Anterior cingulate cortex (tissue), 58 donors: ENCODE results near the gene ZNRD2.

Experiments used
- DNase-seq, 58 donors: peaks; one replicate each; lab custom pipeline; 2025; lab: John Stamatoyannopoulos, UW

ZNRD2 gene

DNA sequence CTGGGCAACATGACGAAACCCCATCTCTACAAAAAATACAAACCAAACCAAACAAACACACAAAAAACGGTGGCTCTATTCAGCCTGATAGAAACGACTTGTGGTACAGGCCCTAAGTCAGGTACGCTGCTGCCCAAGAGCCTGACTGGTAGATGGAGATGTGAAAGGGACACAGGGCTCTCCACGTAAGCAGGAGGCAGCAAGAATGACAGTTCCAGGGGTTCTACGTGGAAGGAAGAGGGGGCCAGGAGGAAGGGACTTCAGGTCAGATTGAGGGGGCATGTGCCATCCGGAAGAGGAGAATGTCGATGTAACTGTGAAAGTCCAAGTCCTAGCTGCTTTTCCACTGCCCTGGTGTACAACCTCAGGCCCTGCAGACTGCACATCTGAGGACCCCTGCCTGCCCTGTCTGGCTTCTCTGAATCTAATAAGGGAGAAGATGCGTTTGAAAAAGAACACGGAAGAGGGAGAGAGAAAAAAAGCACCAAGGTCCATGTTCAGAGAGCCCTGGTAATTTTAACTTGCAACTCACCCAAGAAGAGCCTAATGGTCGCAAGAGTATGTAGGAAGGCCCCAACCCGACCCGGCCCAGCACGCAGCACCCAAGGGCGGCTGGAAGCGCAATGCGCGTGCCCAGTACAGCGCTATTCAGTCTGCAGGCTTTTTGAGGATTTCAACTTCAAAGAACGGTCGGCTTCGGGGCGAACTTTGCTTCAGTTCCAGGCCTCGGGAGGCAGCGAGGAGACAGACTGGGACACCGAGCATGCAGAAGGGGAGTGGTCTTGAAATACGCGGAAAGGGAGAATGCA lies 909 bp upstream of the ZNRD2 start:
- peak in 6 of 58 donors; percentile 66 to 82 (median 76) for DNase-seq

DNA sequence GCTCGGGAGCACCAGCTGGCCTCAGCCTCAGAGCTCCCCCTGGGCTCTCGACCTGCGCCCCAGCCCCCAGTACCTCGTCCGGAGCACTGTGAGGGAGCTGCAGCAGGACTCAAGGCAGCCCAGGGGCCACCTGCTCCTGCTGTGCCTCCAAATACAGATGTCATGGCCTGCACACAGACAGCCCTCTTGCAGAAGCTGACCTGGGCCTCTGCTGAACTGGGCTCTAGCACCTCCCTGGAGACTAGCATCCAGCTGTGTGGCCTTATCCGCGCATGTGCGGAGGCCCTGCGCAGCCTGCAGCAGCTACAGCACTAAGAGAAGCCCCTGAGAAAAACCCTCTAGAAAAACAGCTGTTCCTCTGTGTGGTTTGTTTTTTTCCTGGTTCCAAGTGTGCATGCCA lies 1.1 kb downstream of the ZNRD2 start:
- no peak for DNase-seq

DNA sequence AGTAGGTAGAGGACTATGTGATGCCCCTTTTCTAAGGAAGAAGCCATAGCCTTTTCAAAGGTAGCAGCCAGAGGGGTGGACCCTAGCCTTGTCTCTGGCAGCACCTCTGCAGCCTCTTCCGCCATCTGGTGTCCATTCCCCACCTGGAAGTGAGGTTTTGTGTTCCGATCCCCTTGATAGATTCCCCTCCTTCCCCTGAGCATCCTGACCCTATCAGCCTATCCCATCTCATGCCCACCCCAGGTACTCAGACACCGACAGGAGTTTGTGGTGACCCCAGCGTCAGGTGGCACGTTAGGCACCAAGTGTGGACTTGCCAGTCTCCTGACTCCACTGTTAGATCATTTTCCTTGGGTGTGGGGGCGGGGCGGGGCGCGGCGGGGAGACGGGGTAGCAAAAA lies 1.7 kb downstream of the ZNRD2 start:
- no peak for DNase-seq

GRCh38 chr11:65572356-65573051 lies 2.2 kb downstream of the ZNRD2 start, which contains the start of gene FAM89B:
FAM89B (plus strand) TSS chr11:65572538; CDS start chr11:65572670, 132 bp downstream.
- DNase-seq = peak; percentile 17 to 94 (median 80)

DNA sequence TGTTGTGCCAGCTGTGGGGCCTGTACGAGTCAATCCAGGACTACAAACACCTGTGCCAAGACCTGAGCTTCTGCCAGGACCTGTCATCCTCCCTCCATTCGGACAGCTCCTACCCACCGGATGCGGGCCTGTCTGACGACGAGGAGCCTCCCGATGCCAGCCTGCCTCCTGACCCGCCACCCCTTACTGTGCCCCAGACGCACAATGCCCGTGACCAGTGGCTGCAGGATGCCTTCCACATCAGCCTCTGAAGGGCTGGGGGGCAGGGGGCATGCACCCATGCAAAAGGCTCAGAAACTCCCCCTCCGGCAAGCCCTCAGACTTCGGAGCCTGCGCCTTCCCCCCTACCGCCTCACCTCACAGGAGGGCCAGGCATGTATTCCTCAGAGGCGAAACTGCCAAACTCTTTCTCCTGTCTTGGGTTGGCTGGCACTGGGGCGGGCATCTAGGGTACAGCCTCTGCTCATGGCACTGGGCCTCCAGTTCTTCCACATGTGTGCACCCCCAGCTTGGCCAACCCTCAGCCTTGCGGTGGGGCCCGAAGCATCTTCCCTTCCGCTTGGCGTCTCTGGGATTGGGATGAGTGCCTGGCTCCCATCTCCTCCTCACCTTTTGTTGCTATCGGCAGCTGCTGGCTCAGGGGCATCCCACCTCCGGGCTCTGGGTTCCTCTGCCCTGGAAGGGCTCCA lies 3.3 kb downstream of the ZNRD2 start:
- DNase-seq = peak in 3 of 58 donors; percentile 44 to 51 (median 46)

GRCh38 chr11:65574109-65574810 lies 4.0 kb downstream of the ZNRD2 start:
- peak in 57 of 58 donors; percentile 19 to 87 (median 68) for DNase-seq

- peak in 1 of 58 donors; percentile 37 for DNase-seq
These were observed 4.7 kb downstream of the ZNRD2 start for GRCh38 chr11:65574811-65575567.

- DNase-seq = peak in 1 of 58 donors; percentile 24
These were observed 5.4 kb downstream of the ZNRD2 start, which contains the start of gene EHBP1L1 for GRCh38 chr11:65575568-65576231. EHBP1L1 (plus strand) TSS chr11:65576053; CDS start chr11:65576303, 250 bp downstream.

DNA sequence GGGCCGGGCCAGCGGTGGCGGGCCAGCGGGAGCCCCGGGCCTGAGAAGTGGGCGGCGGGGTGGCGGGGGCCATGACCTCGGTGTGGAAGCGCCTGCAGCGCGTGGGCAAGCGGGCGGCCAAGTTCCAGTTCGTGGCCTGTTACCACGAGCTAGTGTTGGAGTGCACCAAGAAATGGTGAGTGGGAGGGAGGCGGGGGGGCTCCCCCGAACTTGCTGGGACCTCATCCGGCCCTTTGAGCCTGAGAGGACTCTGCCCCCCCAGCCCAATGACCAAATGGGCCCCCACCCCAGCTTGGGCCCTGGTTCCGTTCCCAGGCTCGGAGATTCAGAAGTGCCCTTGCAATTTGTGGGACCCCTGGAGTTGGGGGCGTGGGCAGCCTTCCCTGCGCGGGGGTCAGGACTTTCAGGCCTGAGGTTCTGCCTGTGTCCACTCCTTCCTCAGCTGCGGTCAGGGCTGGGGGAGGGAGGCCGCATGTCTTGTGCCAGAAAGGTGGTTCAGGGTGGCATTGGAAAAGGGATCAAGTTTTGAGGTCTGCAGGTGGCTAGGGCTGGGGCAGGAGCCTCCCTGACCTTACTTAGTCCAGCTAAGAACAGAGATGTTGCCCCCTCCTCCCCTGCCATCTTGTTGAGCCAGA lies 6.1 kb downstream of the ZNRD2 start:
- DNase-seq = no peak

DNA sequence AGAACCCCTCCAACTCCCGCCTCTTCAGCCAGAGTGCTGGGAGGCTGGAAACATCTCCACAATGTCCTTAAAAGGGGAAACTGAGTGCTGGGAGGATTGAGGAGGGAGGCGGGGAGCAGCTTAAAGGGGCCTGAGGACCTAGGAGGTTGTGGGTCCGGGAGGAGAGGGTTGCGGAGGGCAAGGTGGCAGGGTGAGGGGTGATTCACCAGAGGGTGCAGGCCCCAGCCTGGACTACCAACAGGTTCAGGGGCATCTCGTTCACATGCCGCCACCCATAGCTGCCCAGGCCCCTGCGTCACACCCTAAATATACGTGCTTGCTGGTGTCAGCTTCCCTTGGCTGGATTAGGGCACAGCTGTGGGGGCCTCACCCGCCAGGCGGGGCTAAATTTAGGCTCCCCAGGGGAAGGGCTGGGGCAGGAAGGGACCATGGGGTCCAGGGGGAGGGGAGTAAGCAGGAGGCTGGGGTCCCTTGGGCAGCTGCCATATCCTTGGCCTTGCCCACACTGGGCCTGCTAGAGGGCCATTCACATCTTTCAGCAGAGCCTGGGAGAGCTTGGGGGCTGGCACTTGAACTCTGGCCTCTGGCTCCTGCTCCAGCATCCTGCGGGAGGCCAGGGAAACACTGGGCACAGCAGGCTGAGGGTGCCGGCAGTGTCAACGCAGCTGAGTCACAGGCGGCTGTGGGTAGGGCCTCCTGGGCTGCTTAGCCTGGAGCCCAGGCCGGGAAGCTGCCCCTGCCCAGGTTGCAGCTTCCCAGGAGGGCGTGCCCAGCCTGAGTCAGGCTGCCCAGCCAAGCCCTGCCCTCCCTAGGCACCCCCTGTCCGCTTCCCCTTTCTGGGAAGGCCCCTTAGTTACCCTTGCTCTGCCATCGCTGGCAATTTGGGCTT lies 6.8 kb downstream of the ZNRD2 start:
- DNase-seq = peak in 2 of 58 donors; percentile 29 to 44

DNA sequence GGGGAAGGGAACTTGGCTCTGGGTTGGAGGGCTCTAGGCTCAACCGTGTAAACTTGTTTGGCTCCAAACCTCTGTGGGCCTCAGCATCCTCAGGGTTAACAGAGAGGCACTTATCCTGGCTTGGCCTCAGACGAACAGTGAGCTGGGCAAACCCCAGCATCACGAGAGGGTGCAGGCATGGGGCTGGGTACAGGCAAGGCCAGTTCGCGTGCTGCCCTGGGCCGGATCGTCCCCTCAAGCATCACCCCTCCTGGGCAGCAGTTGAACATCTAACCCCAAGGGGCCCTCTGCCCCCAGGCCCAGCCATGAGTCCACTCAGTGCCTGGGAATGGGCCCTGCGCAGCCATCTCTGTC lies 7.5 kb downstream of the ZNRD2 start:
- DNase-seq = no peak

DNA sequence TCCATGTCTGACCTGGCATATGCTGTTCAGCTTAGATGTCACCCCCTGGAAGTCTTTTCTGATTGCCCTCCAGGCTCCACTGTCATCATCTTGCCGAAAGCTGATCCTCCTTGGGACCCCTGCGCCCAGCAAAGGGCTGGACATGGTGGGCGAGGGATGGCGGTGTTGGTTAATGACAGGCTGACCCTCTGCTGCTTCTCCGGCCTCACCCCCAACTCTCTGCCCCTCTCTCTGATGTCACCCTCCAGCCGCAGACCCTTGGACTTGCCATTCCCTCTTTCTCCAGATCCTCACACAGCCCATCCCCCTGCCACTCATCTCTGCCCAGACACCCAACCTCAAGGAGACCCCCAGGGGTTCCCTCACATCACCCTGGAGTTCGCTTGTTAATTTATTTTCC lies 7.9 kb downstream of the ZNRD2 start:
- no peak for DNase-seq

- DNase-seq = no peak
These were observed 8.4 kb downstream of the ZNRD2 start for GRCh38 chr11:65578667-65579066.

GRCh38 chr11:65579291-65579690 lies 9.0 kb downstream of the ZNRD2 start:
- no peak for DNase-seq

DNA sequence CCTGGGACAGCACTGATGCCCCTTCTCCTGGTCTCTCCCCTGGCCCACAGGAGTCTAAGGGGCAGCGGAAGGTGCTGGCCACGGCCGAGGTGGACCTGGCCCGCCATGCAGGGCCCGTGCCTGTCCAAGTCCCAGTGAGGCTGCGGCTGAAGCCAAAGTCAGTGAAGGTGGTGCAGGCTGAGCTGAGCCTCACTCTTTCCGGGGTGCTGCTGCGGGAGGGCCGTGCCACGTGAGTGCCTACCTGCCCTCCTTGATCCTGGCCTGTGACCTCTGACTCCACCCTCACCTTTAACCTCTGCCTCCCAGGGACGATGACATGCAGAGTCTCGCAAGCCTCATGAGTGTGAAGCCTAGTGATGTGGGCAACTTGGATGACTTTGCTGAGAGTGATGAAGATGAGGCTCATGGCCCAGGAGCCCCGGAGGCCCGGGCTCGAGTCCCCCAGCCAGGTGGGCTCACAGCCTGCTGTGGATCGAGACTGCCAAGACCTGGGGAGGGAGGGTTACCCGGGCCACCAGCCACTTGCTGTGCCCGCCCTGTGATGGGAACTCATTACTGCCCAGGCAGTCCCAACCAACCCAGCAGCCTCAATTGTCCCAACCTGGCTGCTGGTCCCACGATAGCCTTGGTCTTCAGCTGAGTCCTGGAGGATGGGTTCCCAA lies 9.9 kb downstream of the ZNRD2 start:
- no peak for DNase-seq

- no peak for DNase-seq
These were observed 10.5 kb downstream of the ZNRD2 start for GRCh38 chr11:65580756-65581155.

DNA sequence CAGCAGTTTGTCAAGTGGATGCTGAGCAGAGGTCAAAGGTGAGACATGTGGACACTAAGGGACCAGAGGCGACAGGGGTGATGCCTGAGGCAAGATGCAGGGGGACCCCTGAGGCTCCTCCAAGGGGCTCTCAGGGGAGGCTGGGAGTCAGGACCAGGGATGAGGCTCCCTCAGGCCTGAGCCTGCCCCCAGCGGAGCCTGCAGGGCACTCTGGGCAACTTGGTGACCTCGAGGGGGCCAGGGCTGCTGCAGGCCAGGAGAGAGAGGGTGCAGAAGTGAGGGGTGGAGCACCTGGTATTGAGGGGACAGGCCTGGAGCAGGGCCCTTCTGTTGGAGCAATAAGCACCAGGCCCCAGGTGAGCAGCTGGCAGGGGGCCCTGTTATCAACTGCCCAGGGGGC lies 11.7 kb downstream of the ZNRD2 start:
- DNase-seq = no peak
